ENCODE data around the gene CNOT4. TPM values are rescaled to one million over a fixed set of nuclear protein-coding genes. Genes with fewer than 3 reads are reported as not detected.
"Not testable (repeated sequence)": the region's sequence is repeated elsewhere in the genome, so short reads cannot be mapped to it uniquely, and the experiment has no call there.

CNOT4 gene
- total RNA-seq, 2 donors from 2014 or later, result 19.0 to 44.7 TPM

DNA sequence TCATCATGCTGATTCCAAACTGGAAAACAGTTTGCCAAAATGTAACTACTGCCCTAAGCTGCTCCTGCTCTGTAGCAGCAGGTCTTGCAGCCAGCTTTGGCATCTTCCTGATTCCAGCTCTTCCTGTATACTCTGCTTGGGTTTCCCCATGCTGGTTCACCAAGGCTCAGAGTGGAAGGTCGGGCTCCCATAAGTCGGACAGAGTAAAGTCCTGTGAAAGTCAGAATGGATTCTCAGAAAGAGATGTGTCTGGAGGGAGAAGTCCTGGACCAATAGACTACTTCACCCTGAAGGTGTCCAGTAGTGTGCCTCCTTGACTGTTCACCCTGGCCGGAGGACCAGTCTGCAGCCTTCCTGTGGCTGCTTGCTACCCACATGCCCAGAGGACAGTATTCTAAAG, 182.4 kb downstream of the CNOT4 start:
- 98% methylated on average over 3 of the region's 3 CpGs for WGBS
- no peaks in the 10 kb centered on the region for H3K27me3 ChIP-seq (replicated peaks; ENCODE audit: insufficient read depth)
- H3K27ac ChIP-seq, result no peak overlapping the region
- TF ChIP-seq POLR2AphosphoS5 (IDR thresholded peaks at IDR 0.05) (no peak), CTCF (IDR thresholded peaks at IDR 0.05) (no peak), POLR2A (IDR thresholded peaks at IDR 0.05) (no peak)
- H3K36me3 ChIP-seq, result no peaks in the 10 kb centered on the region
- DNase-seq (ENCODE audit: low spot score), result no peak
- H3K4me3 ChIP-seq, result no peak overlapping the region
- no peaks in the 10 kb centered on the region for H3K4me1 ChIP-seq (replicated peaks)
- intact Hi-C loops (cut with DNase I), result no loop called here
- H3K9me3 ChIP-seq, result no peaks in the 10 kb centered on the region

DNA sequence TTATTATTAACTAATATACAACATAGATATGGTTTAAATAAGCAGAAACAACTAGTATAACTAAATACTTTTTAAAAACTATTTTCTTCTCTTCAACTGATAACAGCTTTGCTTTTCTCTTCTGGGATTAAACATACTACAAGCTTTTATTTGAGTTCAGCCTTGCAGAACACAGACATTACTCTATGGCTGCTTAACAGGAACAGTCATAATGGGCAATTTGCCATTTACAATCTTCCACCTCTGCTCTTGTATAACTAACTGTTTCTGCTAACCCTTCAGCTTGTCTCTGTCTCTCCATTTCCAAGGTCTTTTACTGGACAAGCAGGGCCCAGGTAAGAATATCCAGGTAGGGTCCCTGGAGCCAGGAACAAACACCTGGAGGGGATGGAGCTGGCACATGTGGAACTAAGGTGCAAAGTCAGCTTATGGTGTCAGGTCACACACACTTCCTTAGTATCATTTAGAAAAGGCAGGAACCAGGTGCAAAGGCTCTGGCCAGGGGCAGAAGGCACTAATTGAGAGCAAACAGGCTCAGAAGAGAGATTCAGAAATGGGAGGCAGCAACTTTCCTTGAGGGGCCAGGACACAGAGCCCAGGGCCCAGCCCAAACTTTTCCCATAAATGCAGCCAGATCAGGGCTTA, 183.1 kb downstream of the CNOT4 start:
- DNase-seq (ENCODE audit: low spot score), result no peak
- Histone ChIP-seq H3K9me3 (no peaks in the 10 kb centered on the region), H3K36me3 (no peaks in the 10 kb centered on the region), H3K4me3 (no peak overlapping the region), H3K27ac (no peak overlapping the region), H3K27me3 (replicated peaks; ENCODE audit: insufficient read depth) (no peaks in the 10 kb centered on the region), H3K4me1 (replicated peaks) (no peaks in the 10 kb centered on the region)
- intact Hi-C loops (cut with DNase I), result no loop called here
- TF ChIP-seq POLR2A (IDR thresholded peaks at IDR 0.05), result no peak
- TF ChIP-seq CTCF (IDR thresholded peaks at IDR 0.05), result no peak
- TF ChIP-seq POLR2AphosphoS5 (IDR thresholded peaks at IDR 0.05), result no peak

GRCh38 chr7:135322571-135323340, 187.1 kb downstream of the CNOT4 start:
- Histone ChIP-seq H3K27me3 (replicated peaks; ENCODE audit: insufficient read depth) (no peaks in the 10 kb centered on the region), H3K27ac (no peak overlapping the region), H3K36me3 (no peaks in the 10 kb centered on the region), H3K4me3 (no peak overlapping the region), H3K9me3 (no peaks in the 10 kb centered on the region), H3K4me1 (replicated peaks) (no peaks in the 10 kb centered on the region)
- WGBS, result 25% methylated on average over 1 of the region's 1 CpG
- no peak for DNase-seq (ENCODE audit: low spot score)
- TF ChIP-seq POLR2A (IDR thresholded peaks at IDR 0.05), result no peak
- TF ChIP-seq POLR2AphosphoS5 (IDR thresholded peaks at IDR 0.05), result no peak
- no peak for TF ChIP-seq CTCF (IDR thresholded peaks at IDR 0.05)
- intact Hi-C loops (cut with DNase I), result no loop called here

DNA sequence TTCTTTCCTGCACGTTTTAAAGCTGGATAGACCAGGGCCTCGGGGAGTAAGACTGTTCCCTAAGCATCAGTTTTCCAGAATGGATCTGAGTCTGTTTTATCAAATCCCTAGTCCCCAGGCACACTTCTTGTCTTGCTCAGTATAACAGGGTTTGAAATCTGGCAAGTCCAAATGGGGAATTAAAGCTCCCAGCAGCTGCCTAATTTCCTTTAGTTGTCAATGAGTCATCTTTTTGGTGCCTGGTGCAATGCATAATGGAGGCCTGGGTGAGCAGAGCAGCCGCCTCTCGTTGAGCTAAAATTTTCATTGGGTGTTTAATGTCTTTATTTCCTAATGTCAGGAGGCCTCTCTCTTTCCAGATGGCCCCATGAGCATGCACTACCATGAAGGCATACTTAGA, 188.3 kb downstream of the CNOT4 start:
- intact Hi-C loops (cut with DNase I), result no loop called here
- TF ChIP-seq CTCF (IDR thresholded peaks at IDR 0.05) (no peak), POLR2A (IDR thresholded peaks at IDR 0.05) (no peak), POLR2AphosphoS5 (IDR thresholded peaks at IDR 0.05) (no peak)
- Histone ChIP-seq H3K27ac (no peak overlapping the region), H3K4me3 (no peak overlapping the region), H3K27me3 (replicated peaks; ENCODE audit: insufficient read depth) (no peaks in the 10 kb centered on the region), H3K9me3 (no peaks in the 10 kb centered on the region), H3K36me3 (no peaks in the 10 kb centered on the region), H3K4me1 (replicated peaks) (no peaks in the 10 kb centered on the region)
- no peak for DNase-seq (ENCODE audit: low spot score)
- whole genome bisulfite sequencing, result 66% methylated on average over 4 of the region's 4 CpGs

- 89% methylated on average over 6 of the region's 6 CpGs for WGBS
- H3K27me3 ChIP-seq (replicated peaks; ENCODE audit: insufficient read depth); H3K27ac ChIP-seq; intact Hi-C loops (cut with DNase I); H3K4me1 ChIP-seq (replicated peaks); H3K9me3 ChIP-seq; H3K4me3 ChIP-seq; DNase-seq (ENCODE audit: low spot score); H3K36me3 ChIP-seq: not testable (repeated sequence)
These were observed 188.9 kb downstream of the CNOT4 start for GRCh38 chr7:135320953-135321352.

Measured in prostate gland (tissue), 2 donors.